Suprapubic skin (tissue), 4 donors: ENCODE measurements around the gene FAM24A.
"Not testable (repeated sequence)": the region's sequence is repeated elsewhere in the genome, so short reads cannot be mapped to it uniquely, and the experiment has no call there.

Experiments used
- EP300 ChIP-seq: sonication (generic); formaldehyde crosslinking; IDR thresholded peaks from one replicate; pipeline ENCODE4 v1.6.1; 2017; ENCODE audit warnings: antibody characterized with exemption
- POLR2A ChIP-seq, 2 donors: fragments of 450-650 bp; IDR thresholded peaks; one replicate each; pipeline ENCODE4 v1.6.1; 2017; ENCODE audit warnings: antibody characterized with exemption in 2 of 2, mild to moderate bottlenecking in 2 of 2, moderate library complexity in 2 of 2
- POLR2AphosphoS5 ChIP-seq, 3 donors: sonication (generic); formaldehyde crosslinking; IDR thresholded peaks; one replicate each; pipeline ENCODE4 v1.6.1; 2017; ENCODE audit warnings: antibody characterized with exemption in 3 of 3
- TF ChIP-seq, protein P1 (sequence below), 2 donors: fragments of 200-600 bp in 1 of 2; fragments of 450-650 bp in 1 of 2; sonication (generic) in 1 of 2; IDR thresholded peaks; one replicate each; pipeline ENCODE4 v1.5.1; 2016 to 2019; ENCODE audit warnings: antibody characterized with exemption in 2 of 2, mild to moderate bottlenecking in 1 of 2, moderate library complexity in 1 of 2

GRCh38 chr10:122868768-122869167 is 41.6 kb upstream of the FAM24A start:
- TF ChIP-seq EP300; POLR2AphosphoS5 (IDR thresholded peaks at IDR 0.05); POLR2A (IDR thresholded peaks at IDR 0.05): not testable (repeated sequence)
- TF ChIP-seq, protein P1, sequence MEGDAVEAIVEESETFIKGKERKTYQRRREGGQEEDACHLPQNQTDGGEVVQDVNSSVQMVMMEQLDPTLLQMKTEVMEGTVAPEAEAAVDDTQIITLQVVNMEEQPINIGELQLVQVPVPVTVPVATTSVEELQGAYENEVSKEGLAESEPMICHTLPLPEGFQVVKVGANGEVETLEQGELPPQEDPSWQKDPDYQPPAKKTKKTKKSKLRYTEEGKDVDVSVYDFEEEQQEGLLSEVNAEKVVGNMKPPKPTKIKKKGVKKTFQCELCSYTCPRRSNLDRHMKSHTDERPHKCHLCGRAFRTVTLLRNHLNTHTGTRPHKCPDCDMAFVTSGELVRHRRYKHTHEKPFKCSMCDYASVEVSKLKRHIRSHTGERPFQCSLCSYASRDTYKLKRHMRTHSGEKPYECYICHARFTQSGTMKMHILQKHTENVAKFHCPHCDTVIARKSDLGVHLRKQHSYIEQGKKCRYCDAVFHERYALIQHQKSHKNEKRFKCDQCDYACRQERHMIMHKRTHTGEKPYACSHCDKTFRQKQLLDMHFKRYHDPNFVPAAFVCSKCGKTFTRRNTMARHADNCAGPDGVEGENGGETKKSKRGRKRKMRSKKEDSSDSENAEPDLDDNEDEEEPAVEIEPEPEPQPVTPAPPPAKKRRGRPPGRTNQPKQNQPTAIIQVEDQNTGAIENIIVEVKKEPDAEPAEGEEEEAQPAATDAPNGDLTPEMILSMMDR (IDR thresholded peaks at IDR 0.05), result not testable (repeated sequence)
